Body of pancreas (tissue), 4 donors: ENCODE measurements around the gene SEC31B. TPM values are rescaled to one million over a fixed set of nuclear protein-coding genes. Genes with fewer than 3 reads are reported as not detected.

Experiments used
- ATAC-seq: fragments of 150-250 bp; one replicate; pipeline ENCODE4 v1.9.1; 2016
- DNase-seq, 4 donors: peaks; one replicate each; pipeline ENCODE4 v3.0.0-alpha.2; 2019
- H3K27ac ChIP-seq, 4 donors: fragments of 200-600 bp; sonication (generic); 1 replicate in 3 of 4; 2 replicates in 1 of 4; pipeline versions ENCODE4 v1.5.1 to v1.6.1; 2016 to 2019; ENCODE audit warnings: mild to moderate bottlenecking in 1 of 4, mixed read lengths in 1 of 4, moderate library complexity in 1 of 4
- H3K27me3 ChIP-seq, 2 donors: fragments of 200-600 bp; sonication (generic); one replicate each; pipeline ENCODE4 v1.6.0; 2016; ENCODE audit warnings: mild to moderate bottlenecking in 1 of 2
- H3K36me3 ChIP-seq, 2 donors: fragments of 200-600 bp; sonication (generic); replicated peaks in 1 of 2; 2 replicates each; pipeline ENCODE4 v1.5.1; 2016; ENCODE audit warnings: low read depth in 2 of 2; ENCODE audit not compliant: insufficient read depth in 1 of 2
- H3K4me1 ChIP-seq: fragments of 200-600 bp; sonication (generic); one replicate; pipeline ENCODE4 v1.6.0; 2016
- H3K4me3 ChIP-seq, 2 donors: fragments of 200-600 bp; sonication (generic); 1 replicate in 1 of 2; 2 replicates in 1 of 2; pipeline ENCODE4 v1.5.1; 2016 to 2019
- H3K9me3 ChIP-seq, 3 donors: fragments of 200-600 bp; sonication (generic); 1 replicate in 2 of 3; 2 replicates in 1 of 3; pipeline ENCODE4 v1.5.1; 2016
- CTCF ChIP-seq, 7 experiments: fragments of 450-650 bp in 4 of 7; fragments of 200-600 bp in 3 of 7; sonication (generic) in 3 of 7; IDR thresholded peaks; one replicate each; pipeline ENCODE4 v1.5.1; 2016 to 2019; ENCODE audit warnings: antibody characterized with exemption in 7 of 7
- POLR2A ChIP-seq, 3 donors: fragments of 450-650 bp; IDR thresholded peaks; one replicate each; pipeline ENCODE4 v1.6.1; 2016; ENCODE audit warnings: antibody characterized with exemption in 3 of 3, mild to moderate bottlenecking in 2 of 3
- WGBS, 2 donors: methylation state at CpG; one replicate each; pipeline ENCODE4 v1.1.5; 2017; 5-methylcytosine and 5-hydroxymethylcytosine counted together
- intact Hi-C: fragments of 100-400 bp; cut with DNase I; formaldehyde crosslinking; loops from one replicate; pipeline ENCODE4 v1.15.1; 2023
- total RNA-seq, 2 donors: library from RNA; depleted of rRNA; stranded (reverse); fragments of >200 nt; gene quantifications; one replicate each; pipeline ENCODE4 v1.1.0, GENCODE V29; 2016

Gene SEC31B
- total RNA-seq, 2 donors from 2014 or later: 4.3 to 6.5 TPM

DNA sequence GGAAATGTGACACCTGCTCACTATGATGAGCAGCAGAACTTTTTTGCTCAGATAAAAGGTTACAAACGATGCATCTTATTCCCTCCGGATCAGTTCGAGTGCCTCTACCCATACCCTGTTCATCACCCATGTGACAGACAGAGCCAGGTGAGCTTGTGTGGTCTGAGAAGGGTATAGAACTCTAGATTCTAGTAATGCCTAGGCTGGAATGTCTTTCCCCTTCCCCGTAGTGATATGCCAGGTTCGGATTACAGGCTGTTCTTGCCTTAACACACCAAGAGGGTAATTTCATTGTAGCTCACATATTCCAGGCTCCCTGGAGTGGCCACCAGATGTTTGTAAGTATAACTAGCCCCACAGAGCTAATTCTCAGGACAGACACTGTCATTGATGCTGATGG, 25.3 kb upstream of the SEC31B start:
- intact Hi-C loops: no loop called here
- H3K4me1 ChIP-seq: no peaks in the 10 kb centered on the region
- no peak for TF ChIP-seq CTCF (IDR thresholded peaks at IDR 0.05)
- no peak for TF ChIP-seq POLR2A (IDR thresholded peaks at IDR 0.05)
- DNase-seq: no peak
- no peak overlapping the region for H3K27ac ChIP-seq
- no peak for ATAC-seq
- H3K4me3 ChIP-seq: no peak overlapping the region
- WGBS, 2 donors: 89 to 94% methylated on average over 5 of the region's 5 CpGs
- H3K27me3 ChIP-seq: no peaks in the 10 kb centered on the region
- no peaks in the 10 kb centered on the region for H3K9me3 ChIP-seq
- H3K36me3 ChIP-seq: peaks cover 9 to 29% of the 10 kb centered on the region in 2 donors

DNA sequence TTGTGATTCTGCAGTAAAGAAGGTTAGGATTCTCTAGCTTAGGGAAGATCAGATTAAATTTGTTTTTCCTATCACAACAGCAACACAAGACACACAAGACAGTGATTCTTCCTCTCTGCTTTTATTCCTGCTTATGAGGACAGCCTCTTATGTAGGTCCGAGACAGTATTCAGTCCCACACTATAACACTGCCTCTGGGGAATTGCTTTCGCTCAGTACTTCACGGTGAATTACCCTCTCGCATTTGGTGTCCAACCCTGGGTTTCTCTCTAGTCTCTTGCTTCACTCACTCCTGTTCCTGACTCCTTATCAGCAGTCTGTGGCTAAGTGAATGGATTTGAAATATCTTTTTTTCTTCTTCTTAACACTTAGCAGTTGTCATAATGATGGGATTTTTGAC, 17.8 kb upstream of the SEC31B start:
- Histone ChIP-seq H3K36me3 (peaks cover 0 to 7% of the 10 kb centered on the region in 2 donors), H3K9me3 (no peaks in the 10 kb centered on the region), H3K27ac (no peak overlapping the region), H3K27me3 (no peaks in the 10 kb centered on the region), H3K4me3 (no peak overlapping the region), H3K4me1 (peaks cover 32% of the 10 kb centered on the region)
- WGBS, 2 donors: 78 to 90% methylated on average over 4 of the region's 4 CpGs
- ATAC-seq: no peak
- TF ChIP-seq POLR2A (IDR thresholded peaks at IDR 0.05) (no peak), CTCF (IDR thresholded peaks at IDR 0.05) (no peak)
- DNase-seq: no peak
- intact Hi-C loops: no loop called here

DNA sequence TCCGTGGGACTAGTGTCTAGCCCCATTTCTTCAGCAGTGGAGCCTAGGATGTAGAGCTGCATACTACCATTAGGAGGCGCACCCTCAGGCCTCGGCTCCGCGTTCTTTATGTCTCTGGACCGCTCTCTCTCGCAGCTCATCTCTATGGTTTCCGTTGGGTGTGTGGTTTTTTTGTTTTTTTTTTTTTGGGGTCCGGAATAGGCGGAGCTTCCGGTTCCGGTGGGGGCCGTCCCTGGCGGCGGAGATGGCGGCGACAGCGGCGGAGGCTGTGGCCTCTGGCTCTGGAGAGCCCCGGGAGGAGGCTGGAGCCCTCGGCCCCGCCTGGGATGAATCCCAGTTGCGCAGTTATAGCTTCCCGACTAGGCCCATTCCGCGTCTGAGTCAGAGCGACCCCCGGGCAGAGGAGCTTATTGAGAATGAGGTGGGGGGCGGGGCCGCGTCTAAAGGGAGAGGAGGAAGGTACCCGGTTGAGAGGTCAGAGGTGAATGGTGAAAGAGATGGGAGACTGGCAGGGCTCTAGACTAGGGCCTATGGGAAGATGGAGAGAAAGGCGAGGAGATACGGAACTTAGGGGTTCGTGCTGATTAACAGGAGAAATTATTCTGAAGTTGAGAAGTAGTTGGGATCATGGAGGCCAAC, 16.2 kb upstream of the SEC31B start, which contains the start of gene HIF1AN:
Gene HIF1AN, plus strand, starts transcription at position 229 of the 639 bp plus-strand sequence. Its CDS starts 16 bp downstream, at position 245.
- WGBS, 2 donors: 0 to 1% methylated on average over 35 of the region's 35 CpGs
- intact Hi-C loops: no loop called here

GRCh38 chr10:100535338-100535714, 15.7 kb upstream of the SEC31B start:
- Histone ChIP-seq H3K9me3 (no peaks in the 10 kb centered on the region), H3K4me3 (no peak overlapping the region), H3K27me3 (no peaks in the 10 kb centered on the region), H3K27ac (peak overlapping the region in 3 of 4 donors; percentile 22 to 51 (median 37)), H3K4me1 (peaks cover 33% of the 10 kb centered on the region), H3K36me3 (peaks cover 0 to 2% of the 10 kb centered on the region in 2 donors)
- 48% methylated on average over 4 of the region's 4 CpGs for WGBS, 2 donors
- TF ChIP-seq POLR2A (IDR thresholded peaks at IDR 0.05) (no peak), CTCF (IDR thresholded peaks at IDR 0.05) (no peak)
- intact Hi-C loops: no loop called here
- DNase-seq (no peak), ATAC-seq (no peak)

More for the DNA sequence above, 16.2 kb upstream of the SEC31B start, which contains the start of gene HIF1AN:
- peak; percentile 78 to 99 (median 92) for TF ChIP-seq CTCF (IDR thresholded peaks at IDR 0.05)
- peak; percentile 29 to 88 (median 82) for TF ChIP-seq POLR2A (IDR thresholded peaks at IDR 0.05)
- Histone ChIP-seq H3K4me3 (peak within 1 kb of the TSS; percentile 46 to 80), H3K9me3 (no peaks in the 10 kb centered on the region), H3K27me3 (no peaks in the 10 kb centered on the region), H3K36me3 (peaks cover 0 to 3% of the 10 kb centered on the region in 2 donors), H3K27ac (peak within 1 kb of the TSS in 3 of 4 donors; percentile 22 to 51 (median 37)), H3K4me1 (peaks cover 32% of the 10 kb centered on the region)
- peak; percentile 100 for ATAC-seq
- DNase-seq: peak; percentile 90 to 94 (median 91)

GRCh38 chr10:100534726-100535125, 15.1 kb upstream of the SEC31B start:
- no peak for ATAC-seq
- 22 to 40% methylated on average over 2 of the region's 2 CpGs for WGBS, 2 donors
- Histone ChIP-seq H3K4me3 (no peak overlapping the region), H3K4me1 (peaks cover 37% of the 10 kb centered on the region), H3K27ac (no peak overlapping the region), H3K9me3 (no peaks in the 10 kb centered on the region), H3K36me3 (peaks cover 0 to 2% of the 10 kb centered on the region in 2 donors), H3K27me3 (no peaks in the 10 kb centered on the region)
- no peak for TF ChIP-seq CTCF (IDR thresholded peaks at IDR 0.05)
- TF ChIP-seq POLR2A (IDR thresholded peaks at IDR 0.05): no peak
- no peak for DNase-seq
- intact Hi-C loops: no loop called here
